Erythroblast (primary cell): ENCODE measurements around the gene IL6R.

Experiments used
- GATA1 ChIP-seq: IDR thresholded peaks from 2 replicates; pipeline ENCODE4 v1.6.1; 2011; ENCODE audit warnings: low read depth, mild to moderate bottlenecking, control low read depth, low read length, moderate library complexity
- POLR2A ChIP-seq: IDR thresholded peaks from 2 replicates; pipeline ENCODE4 v1.6.1; 2011; ENCODE audit warnings: mild to moderate bottlenecking, low read length

DNA sequence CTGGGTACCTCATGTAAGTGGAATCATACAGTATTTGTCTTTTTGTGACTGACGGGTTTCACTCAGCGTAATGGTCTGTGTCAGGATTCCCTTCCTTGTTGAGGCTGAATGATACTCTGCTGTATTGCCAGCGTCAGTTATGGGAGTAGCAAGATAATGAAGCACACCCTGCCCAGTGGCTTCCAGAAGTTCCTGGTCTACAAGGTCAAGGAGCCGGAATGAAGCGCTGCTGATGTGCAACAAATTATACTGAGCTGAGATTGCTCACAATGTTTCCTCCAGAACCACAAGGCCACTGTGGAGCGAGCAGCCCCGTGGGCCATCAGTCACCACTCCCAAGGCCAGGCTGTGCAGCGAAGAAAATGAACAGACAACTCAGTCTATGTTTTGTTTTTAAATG is 72.9 kb downstream of the IL6R start:
- no peak for TF ChIP-seq POLR2A
- no peak for TF ChIP-seq GATA1
